Measurements from ENCODE around the gene PRKCI. TPM values are rescaled to one million over a fixed set of nuclear protein-coding genes. Genes with fewer than 3 reads are reported as not detected.
"Not testable (repeated sequence)": the region's sequence is repeated elsewhere in the genome, so short reads cannot be mapped to it uniquely, and the experiment has no call there.

PRKCI gene
- total RNA-seq, 4 donors from 2014 or later = 35.7 to 90.9 (median 39.8) TPM

GRCh38 chr3:170205302-170205701, 16.9 kb upstream of the PRKCI start:
- H3K4me3 ChIP-seq = no peak overlapping the region
- WGBS = 82% methylated on average over 2 of the region's 2 CpGs
- intact Hi-C loops (cut with DNase I) = no loop called here
- H3K4me1 ChIP-seq = no peaks in the 10 kb centered on the region
- no peaks in the 10 kb centered on the region for H3K36me3 ChIP-seq
- H3K9me3 ChIP-seq = no peaks in the 10 kb centered on the region
- H3K27me3 ChIP-seq = no peaks in the 10 kb centered on the region
- DNase-seq (ENCODE audit: extremely low spot score) = no peak
- no peak overlapping the region for H3K27ac ChIP-seq (replicated peaks in 1 of 4)
- no peak for TF ChIP-seq POLR2A (IDR thresholded peaks at IDR 0.05; ENCODE audit: low read depth)
- TF ChIP-seq EP300 (IDR thresholded peaks at IDR 0.05) = no peak
- no peak for TF ChIP-seq CTCF (IDR thresholded peaks at IDR 0.05)
- no peak for TF ChIP-seq POLR2AphosphoS5 (IDR thresholded peaks at IDR 0.05)

DNA sequence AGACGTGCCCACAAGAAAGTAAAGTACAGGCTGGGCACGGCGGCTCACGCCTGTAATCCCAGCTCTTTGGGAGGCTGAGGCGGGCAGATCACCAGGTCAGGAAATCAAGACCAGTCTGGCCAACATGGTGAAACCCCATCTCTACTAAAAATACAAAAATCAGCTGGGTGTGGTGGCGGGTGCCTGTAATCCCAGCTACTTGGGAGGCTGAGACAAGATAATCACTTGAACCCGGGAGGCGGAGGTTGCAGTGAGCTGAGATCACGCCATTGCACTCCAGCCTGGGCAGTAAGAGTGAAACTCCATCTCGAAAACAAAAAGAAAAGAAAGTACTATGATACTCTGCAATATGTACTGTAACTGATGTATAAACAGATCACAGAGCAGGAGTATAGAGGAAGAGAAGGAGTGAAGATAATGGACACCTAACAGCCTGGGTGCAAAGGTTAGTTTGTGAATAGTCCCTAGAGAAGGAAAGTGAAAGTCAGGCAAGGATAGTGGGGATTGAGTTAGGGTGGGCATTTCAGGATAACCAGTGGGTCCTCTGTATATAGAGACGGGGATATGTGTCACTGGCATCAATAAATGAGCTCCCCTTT, 16.0 kb upstream of the PRKCI start:
- H3K4me3 ChIP-seq; H3K27me3 ChIP-seq; intact Hi-C loops (cut with DNase I); H3K9me3 ChIP-seq; H3K36me3 ChIP-seq; DNase-seq (ENCODE audit: extremely low spot score); H3K27ac ChIP-seq (replicated peaks in 1 of 4); H3K4me1 ChIP-seq: not testable (repeated sequence)
- 89% methylated on average over 11 of the region's 11 CpGs for WGBS

- Histone ChIP-seq H3K27ac (replicated peaks in 1 of 4) (no peak overlapping the region), H3K9me3 (no peaks in the 10 kb centered on the region), H3K4me1 (no peaks in the 10 kb centered on the region), H3K4me3 (no peak overlapping the region), H3K27me3 (no peaks in the 10 kb centered on the region), H3K36me3 (no peaks in the 10 kb centered on the region)
- intact Hi-C loops (cut with DNase I) = no loop called here
- TF ChIP-seq CTCF (IDR thresholded peaks at IDR 0.05) (no peak), POLR2AphosphoS5 (IDR thresholded peaks at IDR 0.05) (no peak), EP300 (IDR thresholded peaks at IDR 0.05) (no peak)
- WGBS = 70% methylated on average over 6 of the region's 6 CpGs
- DNase-seq (ENCODE audit: extremely low spot score) = no peak
Observed at GRCh38 chr3:170207717-170208116, 14.5 kb upstream of the PRKCI start.

- H3K9me3 ChIP-seq = no peaks in the 10 kb centered on the region
- no peaks in the 10 kb centered on the region for H3K4me1 ChIP-seq
- 100% methylated on average over 1 of the region's 1 CpG for WGBS
- H3K27ac ChIP-seq (replicated peaks in 1 of 4) = no peak overlapping the region
- DNase-seq (ENCODE audit: extremely low spot score) = no peak
- TF ChIP-seq CTCF (IDR thresholded peaks at IDR 0.05) = no peak
- no peak for TF ChIP-seq POLR2A (IDR thresholded peaks at IDR 0.05; ENCODE audit: low read depth)
- no peak for TF ChIP-seq EP300 (IDR thresholded peaks at IDR 0.05)
- no peak for TF ChIP-seq POLR2AphosphoS5 (IDR thresholded peaks at IDR 0.05)
- H3K4me3 ChIP-seq = no peak overlapping the region
- intact Hi-C loops (cut with DNase I) = no loop called here
- no peaks in the 10 kb centered on the region for H3K36me3 ChIP-seq
- H3K27me3 ChIP-seq = no peaks in the 10 kb centered on the region
Observed at GRCh38 chr3:170211668-170212067, 10.6 kb upstream of the PRKCI start.

GRCh38 chr3:170219850-170220249, 2.4 kb upstream of the PRKCI start:
- 93% methylated on average over 1 of the region's 1 CpG for WGBS
- no peak for DNase-seq (ENCODE audit: extremely low spot score)
- Histone ChIP-seq H3K4me1 (peaks cover 0 to 27% (median 20%) of the 10 kb centered on the region in 4 donors), H3K27me3 (no peaks in the 10 kb centered on the region), H3K27ac (replicated peaks in 1 of 4) (no peak overlapping the region), H3K9me3 (no peaks in the 10 kb centered on the region), H3K4me3 (no peak overlapping the region), H3K36me3 (no peaks in the 10 kb centered on the region)
- TF ChIP-seq POLR2AphosphoS5 (IDR thresholded peaks at IDR 0.05) = no peak
- no peak for TF ChIP-seq POLR2A (IDR thresholded peaks at IDR 0.05; ENCODE audit: low read depth)
- TF ChIP-seq CTCF (IDR thresholded peaks at IDR 0.05) = no peak
- TF ChIP-seq EP300 (IDR thresholded peaks at IDR 0.05) = no peak
- intact Hi-C loops (cut with DNase I) = loop anchor here (5.0 kb wide), 2 partner anchors 38 to 137 kb away; partner anchors contain the start of genes PHC3 and SKIL

Measured in esophagus muscularis mucosa (tissue), 4 donors.